Muscle of arm (tissue), 12 donors: ENCODE measurements around the gene RBP5. TPM values are rescaled to one million over a fixed set of nuclear protein-coding genes. Genes with fewer than 3 reads are reported as not detected.
A peak's percentile ranks its signal among the peaks of the same experiment; 100 is the strongest.

Experiments
- DNase-seq: peaks from one replicate; pipeline ENCODE4 v3.0.0-alpha.2; 2013
- polyA plus RNA-seq, 12 donors: library from polyadenylated mRNA; unstranded; fragments of 120-200 nt; gene quantifications; one replicate each; pipeline ENCODE4 v1.2.1, GENCODE V29; 2013; ENCODE audit not compliant: insufficient read length in 12 of 12

Gene RBP5
- polyA plus RNA-seq, 12 donors, result 2.1 to 18.2 (median 3.5) TPM; not detected in 2

- DNase-seq, result no peak
Measured at GRCh38 chr12:7102582-7102981, 26.1 kb downstream of the RBP5 start.

GRCh38 chr12:7101694-7102131 is 27.0 kb downstream of the RBP5 start:
- DNase-seq, result no peak

- DNase-seq, result no peak
Measured at GRCh38 chr12:7101047-7101693, 27.5 kb downstream of the RBP5 start.

GRCh38 chr12:7100239-7100638 is 28.4 kb downstream of the RBP5 start:
- DNase-seq, result no peak

- no peak for DNase-seq
Measured at GRCh38 chr12:7099290-7099996, 29.2 kb downstream of the RBP5 start.

- no peak for DNase-seq
Measured at GRCh38 chr12:7096979-7097378, 31.7 kb downstream of the RBP5 start.

GRCh38 chr12:7096006-7096932 is 32.4 kb downstream of the RBP5 start:
- no peak for DNase-seq

- DNase-seq, result no peak
Measured at GRCh38 chr12:7093892-7094291, 34.8 kb downstream of the RBP5 start.

- no peak for DNase-seq
Measured at GRCh38 chr12:7093486-7093885, 35.2 kb downstream of the RBP5 start.

GRCh38 chr12:7092986-7093460 is 35.7 kb downstream of the RBP5 start:
- DNase-seq, result no peak

- DNase-seq, result peak; percentile 88
Measured at GRCh38 chr12:7092229-7092985, 36.3 kb downstream of the RBP5 start, which contains the start of gene C1R. C1R (minus strand) TSS chr12:7092445; CDS start chr12:7092388, 57 bp downstream.

GRCh38 chr12:7091660-7092228 is 36.9 kb downstream of the RBP5 start:
- DNase-seq, result peak; percentile 44

GRCh38 chr12:7091171-7091570 is 37.5 kb downstream of the RBP5 start:
- no peak for DNase-seq

- no peak for DNase-seq
Measured at GRCh38 chr12:7090222-7090998, 38.3 kb downstream of the RBP5 start.

GRCh38 chr12:7089196-7089871 is 39.4 kb downstream of the RBP5 start:
- DNase-seq, result no peak

- DNase-seq, result no peak
Measured at GRCh38 chr12:7083125-7083524, 45.6 kb downstream of the RBP5 start.

GRCh38 chr12:7081037-7081436 is 47.7 kb downstream of the RBP5 start:
- no peak for DNase-seq

- no peak for DNase-seq
Measured at GRCh38 chr12:7079826-7080125, 48.9 kb downstream of the RBP5 start.

- no peak for DNase-seq
Measured at GRCh38 chr12:7078163-7078562, 50.5 kb downstream of the RBP5 start.

- DNase-seq, result no peak
Measured at GRCh38 chr12:7076493-7076892, 52.2 kb downstream of the RBP5 start.
